CD14-positive monocyte (primary cell): ENCODE results near the gene CLDN10. TPM values are rescaled to one million over a fixed set of nuclear protein-coding genes. Genes with fewer than 3 reads are reported as not detected.
A peak's percentile ranks its signal among the peaks of the same experiment; 100 is the strongest.

Experiments used
- DNase-seq, 3 donors: peaks; one replicate each; pipeline ENCODE4 v3.0.0-alpha.2; 2011 to 2022
- H2AFZ ChIP-seq: 2 replicates; pipeline ENCODE4 v1.6.0; 2012; ENCODE audit warnings: mild to moderate bottlenecking, low read depth, low read length, inconsistent platforms; ENCODE audit not compliant: insufficient read depth, poor library complexity, severe bottlenecking
- H3K27ac ChIP-seq, 2 donors: 1 replicate in 1 of 2; 2 replicates in 1 of 2; pipeline ENCODE4 v1.5.1; 2012 to 2013; ENCODE audit warnings: low read length in 2 of 2, control low read depth in 1 of 2, inconsistent platforms in 1 of 2, low read depth in 1 of 2, mild to moderate bottlenecking in 1 of 2
- H3K27me3 ChIP-seq, 2 donors: one replicate each; pipeline versions ENCODE4 v1.6.0 to v1.6.1; 2011 to 2013; ENCODE audit warnings: low read length in 2 of 2; ENCODE audit not compliant: control insufficient read depth in 2 of 2, insufficient read depth in 2 of 2
- H3K36me3 ChIP-seq, 2 donors: replicated peaks in 1 of 2; 1 replicate in 1 of 2; 2 replicates in 1 of 2; pipeline versions ENCODE4 v1.5.1 to v1.6.1; 2012 to 2013; ENCODE audit warnings: low read length in 2 of 2, control low read depth in 1 of 2, inconsistent platforms in 1 of 2, mild to moderate bottlenecking in 1 of 2; ENCODE audit not compliant: insufficient read depth in 2 of 2, control insufficient read depth in 1 of 2
- H3K4me1 ChIP-seq, 2 donors: 1 replicate in 1 of 2; 2 replicates in 1 of 2; pipeline versions ENCODE4 v1.5.1 to v1.6.1; 2012 to 2013; ENCODE audit warnings: low read length in 2 of 2, control low read depth in 1 of 2, inconsistent platforms in 1 of 2, mild to moderate bottlenecking in 1 of 2, moderate library complexity in 1 of 2; ENCODE audit not compliant: insufficient read depth in 2 of 2, control insufficient read depth in 1 of 2
- H3K4me2 ChIP-seq: replicated peaks from 2 replicates; pipeline ENCODE3; 2012; ENCODE audit warnings: low read length, moderate library complexity, mild to moderate bottlenecking; ENCODE audit not compliant: poor library complexity, severe bottlenecking; ENCODE audit errors: extremely low read depth
- H3K4me3 ChIP-seq, 3 experiments: fragments of 200-600 bp in 1 of 3; sonication (generic) in 1 of 3; replicated peaks in 1 of 3; 1 replicate in 2 of 3; 2 replicates in 1 of 3; pipeline ENCODE4 v1.5.1; 2011 to 2013; ENCODE audit warnings: low read length in 3 of 3, mild to moderate bottlenecking in 3 of 3, control low read depth in 2 of 3, low read depth in 2 of 3, inconsistent platforms in 1 of 3, moderate library complexity in 1 of 3
- H3K79me2 ChIP-seq: 2 replicates; pipeline ENCODE4 v1.6.0; 2012; ENCODE audit warnings: mild to moderate bottlenecking, control low read depth, inconsistent platforms, low read length, moderate library complexity; ENCODE audit not compliant: insufficient read depth
- H3K9ac ChIP-seq: 2 replicates; pipeline ENCODE4 v1.6.0; 2017; ENCODE audit warnings: low read length, mild to moderate bottlenecking; ENCODE audit not compliant: insufficient read depth, poor library complexity, severe bottlenecking
- H3K9me3 ChIP-seq, 2 donors: replicated peaks in 1 of 2; 1 replicate in 1 of 2; 2 replicates in 1 of 2; pipeline versions ENCODE4 v1.5.1 to v1.6.1; 2012 to 2013; ENCODE audit warnings: low read length in 2 of 2, control low read depth in 1 of 2; ENCODE audit not compliant: control insufficient read depth in 1 of 2, insufficient read depth in 1 of 2
- H4K20me1 ChIP-seq: 2 replicates; pipeline ENCODE4 v1.6.0; 2012; ENCODE audit warnings: mild to moderate bottlenecking, low read length, control low read depth, moderate library complexity; ENCODE audit not compliant: insufficient read depth
- H3K27ac Mint-ChIP-seq, 7 donors: one replicate each; pipeline ENCODE4 v1.8.0; 2020; ENCODE audit warnings: mild to moderate bottlenecking in 7 of 7, mixed read lengths in 7 of 7, moderate library complexity in 6 of 7, inconsistent platforms in 2 of 7
- H3K27me3 Mint-ChIP-seq, 3 donors: one replicate each; pipeline ENCODE4 v1.8.0; 2021 to 2022; ENCODE audit warnings: low read depth in 3 of 3, mild to moderate bottlenecking in 3 of 3, mixed read lengths in 3 of 3, moderate library complexity in 3 of 3, inconsistent platforms in 1 of 3
- H3K36me3 Mint-ChIP-seq, 2 donors: one replicate each; pipeline ENCODE4 v1.8.0; 2020; ENCODE audit warnings: mixed read lengths in 2 of 2, inconsistent platforms in 1 of 2, mild to moderate bottlenecking in 1 of 2
- H3K4me1 Mint-ChIP-seq: one replicate; pipeline ENCODE4 v1.8.0; 2020; ENCODE audit warnings: mild to moderate bottlenecking, mixed read lengths
- H3K4me3 Mint-ChIP-seq, 2 donors: one replicate each; pipeline ENCODE4 v1.8.0; 2020; ENCODE audit warnings: mild to moderate bottlenecking in 2 of 2, mixed read lengths in 2 of 2, moderate library complexity in 1 of 2
- H3K9me3 Mint-ChIP-seq, 7 donors: one replicate each; pipeline ENCODE4 v1.8.0; 2020 to 2022; ENCODE audit warnings: mixed read lengths in 7 of 7, mild to moderate bottlenecking in 6 of 7, moderate library complexity in 6 of 7, inconsistent platforms in 2 of 7
- CTCF ChIP-seq: fragments of 200-600 bp; IDR thresholded peaks from one replicate; pipeline ENCODE4 v1.8.0; 2022; ENCODE audit warnings: antibody characterized with exemption, mild to moderate bottlenecking
- WGBS: methylation state at CpG from one replicate; pipeline ENCODE4 v1.1.5; 2013; ENCODE audit warnings: missing lambda C conversion rate; ENCODE audit not compliant: insufficient coverage; 5-methylcytosine and 5-hydroxymethylcytosine counted together
- intact Hi-C, 2 donors: fragments of 100-400 bp; cut with micrococcal nuclease; formaldehyde crosslinking; loops; one replicate each; pipeline versions ENCODE4 v1.15.0 to v1.15.1; 2023
- polyA plus RNA-seq, 3 donors: library from polyadenylated mRNA; depleted of rRNA in 1 of 3; unstranded in 2 of 3; stranded (reverse) in 1 of 3; fragments of 300-500 nt in 2 of 3; fragments of >200 nt in 1 of 3; fragmentation: Illumina TruSeq in 2 of 3; gene quantifications; 1 replicate in 2 of 3; 2 replicates in 1 of 3; pipeline ENCODE4 v1.2.3, GENCODE V29; 2012 to 2021

The CLDN10 gene
- polyA plus RNA-seq, 3 donors: 0.35 TPM; not detected in 2

DNA sequence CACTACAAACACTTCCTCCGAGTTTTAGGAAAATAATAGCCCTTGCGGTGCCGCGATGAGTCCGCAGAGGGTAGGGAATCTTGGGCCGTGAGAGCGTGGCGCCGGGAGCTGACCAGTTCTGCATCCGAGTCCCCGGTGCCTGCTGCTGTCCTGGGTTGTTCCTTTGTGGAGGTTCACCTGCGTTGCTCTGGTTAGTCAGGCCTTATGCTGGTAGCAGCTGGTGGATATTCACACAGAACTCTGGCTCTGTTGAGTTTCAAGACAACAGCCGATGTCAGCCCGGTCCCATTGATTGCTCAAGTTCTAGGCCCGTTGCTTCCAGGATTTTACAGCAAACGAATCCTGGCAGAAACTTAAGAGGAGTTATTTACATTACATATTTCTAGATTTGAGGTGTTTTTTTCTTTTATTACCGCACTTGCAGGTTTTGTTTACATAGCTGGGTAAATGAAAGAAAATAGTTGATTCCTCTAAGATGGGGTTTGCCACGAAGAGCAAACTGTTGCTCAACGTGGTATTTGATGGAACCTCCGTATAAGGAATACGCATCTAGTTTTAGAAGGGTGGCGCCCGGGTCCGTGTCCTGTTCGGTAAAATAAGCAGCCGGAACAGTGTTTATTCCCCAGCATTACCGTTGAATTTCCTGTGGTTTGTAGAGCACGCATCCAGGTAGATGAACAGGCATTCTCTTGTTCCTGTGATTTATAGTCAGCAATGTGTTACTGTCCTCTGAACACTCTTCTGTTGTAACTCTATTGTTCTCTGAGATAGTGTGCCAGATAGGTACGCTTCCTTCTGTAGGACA is 1.3 kb downstream of the CLDN10 start:
- Mint-ChIP-seq H3K4me1 (peaks cover 29% of the 10 kb centered on the region), H3K4me3 (peak overlapping the region; percentile 78 to 96), H3K36me3 (peaks cover 0 to 3% of the 10 kb centered on the region in 2 donors), H3K27me3 (peaks cover 22 to 37% (median 31%) of the 10 kb centered on the region in 3 donors), H3K27ac (peak overlapping the region in 2 of 7 donors; percentile 17 to 25), H3K9me3 (peaks cover 0 to 6% (median 1%) of the 10 kb centered on the region in 7 donors)
- peaks cover 4 to 21% of the 10 kb centered on the region in 2 donors for H3K27me3 ChIP-seq
- no peak overlapping the region for H3K9ac ChIP-seq
- no peak overlapping the region for H3K27ac ChIP-seq
- intact Hi-C loops: no loop called here
- peaks cover 28 to 30% of the 10 kb centered on the region in 2 donors for H3K4me1 ChIP-seq
- no peaks in the 10 kb centered on the region for H3K36me3 ChIP-seq
- peak in 2 of 3 donors; percentile 26 to 41 for DNase-seq
- H2AFZ ChIP-seq: peak overlapping the region; percentile 76
- no peak for TF ChIP-seq CTCF
- no peaks in the 10 kb centered on the region for H3K9me3 ChIP-seq
- under 1% methylated on average over 23 of the region's 29 CpGs for WGBS
- peak overlapping the region; percentile 32 to 73 (median 40) for H3K4me3 ChIP-seq
- H4K20me1 ChIP-seq: no peaks in the 10 kb centered on the region
- no peaks in the 10 kb centered on the region for H3K79me2 ChIP-seq
- H3K4me2 ChIP-seq: peak overlapping the region; percentile 83

DNA sequence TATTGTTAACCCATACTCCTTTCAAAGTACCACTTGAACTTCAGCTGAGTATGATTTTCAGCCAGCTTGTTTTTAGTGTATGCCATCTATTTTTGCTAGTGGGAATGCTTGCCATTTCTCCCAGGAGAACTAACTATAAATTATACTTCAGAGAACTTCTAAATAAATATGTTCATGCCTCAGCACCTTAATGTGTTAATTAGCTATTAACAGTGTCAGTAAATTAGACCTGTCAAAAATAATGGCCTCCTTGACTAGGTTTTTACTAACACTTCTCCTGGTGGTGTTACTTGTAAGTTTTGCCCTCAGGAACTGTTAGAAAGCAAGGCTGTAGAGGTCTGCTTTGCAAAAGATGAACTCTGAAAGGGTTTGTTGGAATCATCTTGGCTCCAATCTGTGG is 4.5 kb downstream of the CLDN10 start:
- Histone ChIP-seq H3K36me3 (no peaks in the 10 kb centered on the region), H3K9ac (no peak overlapping the region), H3K27ac (no peak overlapping the region), H3K4me3 (no peak overlapping the region), H3K4me2 (no peak overlapping the region), H3K79me2 (no peaks in the 10 kb centered on the region), H3K4me1 (peaks cover 27 to 28% of the 10 kb centered on the region in 2 donors), H3K27me3 (peaks cover 0 to 17% of the 10 kb centered on the region in 2 donors), H4K20me1 (no peaks in the 10 kb centered on the region), H2AFZ (no peak overlapping the region), H3K9me3 (no peaks in the 10 kb centered on the region)
- intact Hi-C loops: no loop called here
- H3K9me3 Mint-ChIP-seq: peaks cover 0 to 3% (median 1%) of the 10 kb centered on the region in 7 donors
- DNase-seq: no peak
- peaks cover 22% of the 10 kb centered on the region for H3K4me1 Mint-ChIP-seq
- H3K27ac Mint-ChIP-seq: no peak overlapping the region
- peaks cover 15 to 28% (median 20%) of the 10 kb centered on the region in 3 donors for H3K27me3 Mint-ChIP-seq
- TF ChIP-seq CTCF: no peak
- no peak overlapping the region for H3K4me3 Mint-ChIP-seq
- H3K36me3 Mint-ChIP-seq: no peaks in the 10 kb centered on the region
